ENCODE results near the gene FOXL2.

DNA sequence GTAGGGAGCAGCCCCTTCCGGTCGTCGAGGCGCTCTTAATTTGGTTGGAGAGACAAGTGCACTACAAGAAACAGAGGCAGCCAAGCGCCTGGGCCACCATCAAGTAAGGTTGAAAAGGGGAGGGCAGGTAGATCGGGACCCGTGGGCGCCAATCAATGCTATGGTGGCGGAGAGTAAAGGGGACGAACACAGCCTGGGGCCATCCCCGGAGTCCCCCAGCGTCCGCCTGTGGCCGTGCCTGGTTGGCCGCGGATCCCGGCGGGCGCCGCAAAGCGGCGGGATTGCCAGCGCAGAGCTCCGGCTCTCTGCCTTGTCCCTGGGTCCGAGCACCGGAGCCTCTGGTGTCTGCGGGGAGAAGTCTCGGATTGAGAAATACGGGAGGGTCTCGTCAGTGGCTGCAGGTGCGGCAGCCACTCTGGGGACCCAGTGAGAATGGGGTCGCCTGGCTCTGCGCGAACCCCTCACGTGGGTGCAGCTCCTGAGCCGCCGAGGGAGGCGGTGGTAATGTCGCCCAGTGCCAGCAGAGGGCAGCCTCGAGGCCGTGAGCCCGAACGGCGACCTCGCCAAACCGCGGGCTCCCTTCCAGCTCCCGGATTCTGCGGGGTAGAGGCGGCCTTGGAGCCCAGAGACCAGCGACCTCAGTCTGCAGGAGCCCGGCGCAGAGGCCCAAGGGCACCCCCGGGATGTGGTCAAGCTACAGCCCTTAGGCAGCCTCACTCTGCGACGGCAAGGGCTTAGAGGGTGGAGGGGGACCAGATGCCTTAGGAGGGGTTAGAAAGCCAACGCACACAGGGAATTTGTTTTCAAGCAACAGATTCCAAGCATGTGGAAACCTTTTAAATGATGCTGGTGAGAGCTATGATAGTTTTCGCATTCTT is 10.8 kb downstream of the FOXL2 start:
- TF ChIP-seq, protein P1, sequence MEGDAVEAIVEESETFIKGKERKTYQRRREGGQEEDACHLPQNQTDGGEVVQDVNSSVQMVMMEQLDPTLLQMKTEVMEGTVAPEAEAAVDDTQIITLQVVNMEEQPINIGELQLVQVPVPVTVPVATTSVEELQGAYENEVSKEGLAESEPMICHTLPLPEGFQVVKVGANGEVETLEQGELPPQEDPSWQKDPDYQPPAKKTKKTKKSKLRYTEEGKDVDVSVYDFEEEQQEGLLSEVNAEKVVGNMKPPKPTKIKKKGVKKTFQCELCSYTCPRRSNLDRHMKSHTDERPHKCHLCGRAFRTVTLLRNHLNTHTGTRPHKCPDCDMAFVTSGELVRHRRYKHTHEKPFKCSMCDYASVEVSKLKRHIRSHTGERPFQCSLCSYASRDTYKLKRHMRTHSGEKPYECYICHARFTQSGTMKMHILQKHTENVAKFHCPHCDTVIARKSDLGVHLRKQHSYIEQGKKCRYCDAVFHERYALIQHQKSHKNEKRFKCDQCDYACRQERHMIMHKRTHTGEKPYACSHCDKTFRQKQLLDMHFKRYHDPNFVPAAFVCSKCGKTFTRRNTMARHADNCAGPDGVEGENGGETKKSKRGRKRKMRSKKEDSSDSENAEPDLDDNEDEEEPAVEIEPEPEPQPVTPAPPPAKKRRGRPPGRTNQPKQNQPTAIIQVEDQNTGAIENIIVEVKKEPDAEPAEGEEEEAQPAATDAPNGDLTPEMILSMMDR (conservative IDR thresholded peaks at IDR 0.05; ENCODE audit: low read depth, low read length): peak; percentile 69
- TF ChIP-seq EZH2 (IDR thresholded peaks at IDR 0.05; ENCODE audit: low read length, unreplicated experiment): no peak

All from PC-3 (cell line).